Measurements from ENCODE around the gene MRPL50. TPM values are rescaled to one million over a fixed set of nuclear protein-coding genes. Genes with fewer than 3 reads are reported as not detected.

MRPL50 gene
- polyA plus RNA-seq (2011; rRNA removed) (3.9 and 12.3 TPM in 2 replicates), polyA minus RNA-seq (2011; rRNA and poly(A)+ RNA removed) (0.52 and 0.62 TPM in 2 replicates)

GRCh38 chr9:101398068-101398929 is at the start of gene MRPL50, which contains the start of gene ZNF189:
Gene MRPL50 (minus strand): TSS chr9:101398618. CDS start chr9:101398592, 26 bp downstream.
Gene ZNF189 (plus strand): TSS chr9:101398851. CDS start chr9:101399157, 306 bp downstream.
- Histone ChIP-seq H3K36me3 (ENCODE audit: control insufficient read depth, insufficient read depth, low read length) (peaks cover 8% of the 10 kb centered on the region; the same call in 1 of the 2 replicates), H3K27me3 (ENCODE audit: control insufficient read depth, insufficient read depth, low read length) (no peaks in the 10 kb centered on the region), H3K4me3 (ENCODE audit: low read depth, low read length) (peak within 1 kb of the TSS; percentile 68)
- POLR2A ChIA-PET, result no interaction called here
- DNase-seq (ENCODE audit: low read depth), result peak; percentile 98
- TF ChIP-seq CTCF (IDR thresholded peaks at IDR 0.05; ENCODE audit: insufficient read depth, low read depth, low read length), result no peak
- CTCF ChIA-PET, result interaction anchor here (0.6 to 4.4 kb wide), 2 partner anchors 10 to 1017 kb away, joined by 3 to 19 read pairs; no protein-coding TSS in a partner anchor

- H3K27me3 ChIP-seq (ENCODE audit: control insufficient read depth, insufficient read depth, low read length), result peaks cover 5% of the 10 kb centered on the region; the same call in 1 of the 2 replicates
- H3K36me3 ChIP-seq (ENCODE audit: control insufficient read depth, insufficient read depth, low read length), result no peaks in the 10 kb centered on the region
- CTCF ChIA-PET, result interaction anchor here (1.3 to 2.0 kb wide), 4 partner anchors 10 to 94 kb away, joined by 4 to 7 read pairs (median 5); no protein-coding TSS in a partner anchor
- TF ChIP-seq CTCF (IDR thresholded peaks at IDR 0.05; ENCODE audit: insufficient read depth, low read depth, low read length), result no peak
- no peak overlapping the region for H3K4me3 ChIP-seq (ENCODE audit: low read depth, low read length)
- POLR2A ChIA-PET, result no interaction called here
- no peak for DNase-seq (ENCODE audit: low read depth)
Observed at GRCh38 chr9:101446732-101447131, 48.3 kb upstream of the MRPL50 start.

GRCh38 chr9:101445353-101446029 is 47.1 kb upstream of the MRPL50 start:
- no peak overlapping the region for H3K4me3 ChIP-seq (ENCODE audit: low read depth, low read length)
- no peak for DNase-seq (ENCODE audit: low read depth)
- H3K27me3 ChIP-seq (ENCODE audit: control insufficient read depth, insufficient read depth, low read length), result peaks cover 5% of the 10 kb centered on the region; the same call in 1 of the 2 replicates
- TF ChIP-seq CTCF (IDR thresholded peaks at IDR 0.05; ENCODE audit: insufficient read depth, low read depth, low read length), result no peak
- ChIA-PET CTCF (interaction anchor here (1.5 to 2.0 kb wide), 4 partner anchors 13 to 95 kb away, joined by 4 to 7 read pairs (median 6); no protein-coding TSS in a partner anchor), POLR2A (interaction anchor here (0.6 kb wide), 1 partner anchor 65 kb away, joined by 3 read pairs; no protein-coding TSS in a partner anchor)
- no peaks in the 10 kb centered on the region for H3K36me3 ChIP-seq (ENCODE audit: control insufficient read depth, insufficient read depth, low read length)

GRCh38 chr9:101443364-101443771 is 45.0 kb upstream of the MRPL50 start:
- Histone ChIP-seq H3K4me3 (ENCODE audit: low read depth, low read length) (no peak overlapping the region), H3K27me3 (ENCODE audit: control insufficient read depth, insufficient read depth, low read length) (peaks cover 5% of the 10 kb centered on the region; the same call in 1 of the 2 replicates), H3K36me3 (ENCODE audit: control insufficient read depth, insufficient read depth, low read length) (no peaks in the 10 kb centered on the region)
- TF ChIP-seq CTCF (IDR thresholded peaks at IDR 0.05; ENCODE audit: insufficient read depth, low read depth, low read length), result no peak
- ChIA-PET CTCF (no interaction called here), POLR2A (no interaction called here)
- no peak for DNase-seq (ENCODE audit: low read depth)

GRCh38 chr9:101442736-101443135 is 44.3 kb upstream of the MRPL50 start:
- Histone ChIP-seq H3K4me3 (ENCODE audit: low read depth, low read length) (no peak overlapping the region), H3K36me3 (ENCODE audit: control insufficient read depth, insufficient read depth, low read length) (no peaks in the 10 kb centered on the region), H3K27me3 (ENCODE audit: control insufficient read depth, insufficient read depth, low read length) (peaks cover 5% of the 10 kb centered on the region; the same call in 1 of the 2 replicates)
- DNase-seq (ENCODE audit: low read depth), result no peak
- CTCF ChIA-PET, result no interaction called here
- TF ChIP-seq CTCF (IDR thresholded peaks at IDR 0.05; ENCODE audit: insufficient read depth, low read depth, low read length), result no peak
- POLR2A ChIA-PET, result no interaction called here

All from BJ (cell line).